GM12891 (cell line): ENCODE measurements around the gene SYNCRIP.
"Not testable (repeated sequence)": the region's sequence is repeated elsewhere in the genome, so short reads cannot be mapped to it uniquely, and the experiment has no call there.

Source experiments
- PAX5 ChIP-seq: IDR thresholded peaks from 2 replicates; pipeline ENCODE4 v1.6.1; 2011; ENCODE audit warnings: low read length, moderate library complexity, mild to moderate bottlenecking; ENCODE audit not compliant: insufficient read depth, severe bottlenecking
- POLR2A ChIP-seq: IDR thresholded peaks from 2 replicates; pipeline ENCODE4 v1.6.1; 2011; ENCODE audit warnings: low read depth, low read length, control low read depth
- POLR2AphosphoS5 ChIP-seq: IDR thresholded peaks from 2 replicates; pipeline ENCODE4 v1.6.1; 2011; ENCODE audit warnings: low read depth, low read length, control low read depth
- POU2F2 ChIP-seq: IDR thresholded peaks from 2 replicates; pipeline ENCODE4 v1.6.1; 2011; ENCODE audit warnings: low read depth, mild to moderate bottlenecking, control low read depth, low read length, moderate library complexity
- TAF1 ChIP-seq: IDR thresholded peaks from 2 replicates; pipeline ENCODE4 v1.6.1; 2011; ENCODE audit warnings: low read depth, low read length, control low read depth

- not testable (repeated sequence) for TF ChIP-seq POLR2A, PAX5, POLR2AphosphoS5, POU2F2, TAF1
Observed at GRCh38 chr6:85681899-85682298, 39.2 kb upstream of the SYNCRIP start.
